GM10266 (cell line): ENCODE measurements around the gene KLHL25.

Experiments used
- DNase-seq: peaks from one replicate; pipeline ENCODE4 v3.0.0; 2012; ENCODE audit errors: extremely low spot score
- TF ChIP-seq, protein P1 (sequence below): IDR thresholded peaks from 2 replicates; pipeline ENCODE4 v1.5.1; 2012; ENCODE audit warnings: mild to moderate bottlenecking, low read depth; ENCODE audit not compliant: control insufficient read depth, insufficient read depth; ENCODE audit errors: missing control alignments

Gene KLHL25

DNA sequence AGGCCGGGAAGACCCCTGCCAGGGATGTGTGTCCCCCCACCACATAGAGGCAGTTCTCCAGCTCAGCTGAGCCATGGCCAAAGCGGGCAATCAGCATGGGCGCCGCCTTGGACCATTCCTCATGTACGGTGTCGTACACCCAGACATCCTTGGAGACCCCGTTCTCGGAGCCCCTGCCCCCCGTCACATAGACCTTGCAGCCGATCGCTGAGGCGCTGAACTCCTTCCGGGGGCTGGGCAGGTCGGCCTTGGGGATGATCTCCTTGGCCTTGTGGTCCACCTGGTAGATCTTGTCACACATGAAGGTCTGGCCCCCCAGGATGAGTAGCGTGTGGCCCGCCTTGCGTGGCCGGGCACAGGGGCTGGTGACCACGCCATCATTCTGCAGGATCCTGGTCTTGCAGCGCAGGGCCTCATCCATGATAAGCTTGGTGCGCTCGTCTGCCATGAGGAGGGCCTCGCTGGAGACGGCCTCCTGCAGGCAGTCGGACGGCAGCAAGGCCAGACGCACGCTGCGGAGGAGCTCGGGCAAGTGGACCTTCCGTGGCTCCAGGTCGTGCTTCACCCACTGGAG, 26.0 kb downstream of the KLHL25 start:
- no peak for DNase-seq
- TF ChIP-seq, protein P1, sequence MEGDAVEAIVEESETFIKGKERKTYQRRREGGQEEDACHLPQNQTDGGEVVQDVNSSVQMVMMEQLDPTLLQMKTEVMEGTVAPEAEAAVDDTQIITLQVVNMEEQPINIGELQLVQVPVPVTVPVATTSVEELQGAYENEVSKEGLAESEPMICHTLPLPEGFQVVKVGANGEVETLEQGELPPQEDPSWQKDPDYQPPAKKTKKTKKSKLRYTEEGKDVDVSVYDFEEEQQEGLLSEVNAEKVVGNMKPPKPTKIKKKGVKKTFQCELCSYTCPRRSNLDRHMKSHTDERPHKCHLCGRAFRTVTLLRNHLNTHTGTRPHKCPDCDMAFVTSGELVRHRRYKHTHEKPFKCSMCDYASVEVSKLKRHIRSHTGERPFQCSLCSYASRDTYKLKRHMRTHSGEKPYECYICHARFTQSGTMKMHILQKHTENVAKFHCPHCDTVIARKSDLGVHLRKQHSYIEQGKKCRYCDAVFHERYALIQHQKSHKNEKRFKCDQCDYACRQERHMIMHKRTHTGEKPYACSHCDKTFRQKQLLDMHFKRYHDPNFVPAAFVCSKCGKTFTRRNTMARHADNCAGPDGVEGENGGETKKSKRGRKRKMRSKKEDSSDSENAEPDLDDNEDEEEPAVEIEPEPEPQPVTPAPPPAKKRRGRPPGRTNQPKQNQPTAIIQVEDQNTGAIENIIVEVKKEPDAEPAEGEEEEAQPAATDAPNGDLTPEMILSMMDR: no peak

GRCh38 chr15:85767785-85768529, 26.8 kb downstream of the KLHL25 start:
- DNase-seq: no peak
- TF ChIP-seq, protein P1: no peak

- TF ChIP-seq, protein P1: no peak
- no peak for DNase-seq
These were observed 28.5 kb downstream of the KLHL25 start for GRCh38 chr15:85766001-85766831.

- TF ChIP-seq, protein P1: no peak
- no peak for DNase-seq
These were observed 30.0 kb downstream of the KLHL25 start for GRCh38 chr15:85764649-85765277.

DNA sequence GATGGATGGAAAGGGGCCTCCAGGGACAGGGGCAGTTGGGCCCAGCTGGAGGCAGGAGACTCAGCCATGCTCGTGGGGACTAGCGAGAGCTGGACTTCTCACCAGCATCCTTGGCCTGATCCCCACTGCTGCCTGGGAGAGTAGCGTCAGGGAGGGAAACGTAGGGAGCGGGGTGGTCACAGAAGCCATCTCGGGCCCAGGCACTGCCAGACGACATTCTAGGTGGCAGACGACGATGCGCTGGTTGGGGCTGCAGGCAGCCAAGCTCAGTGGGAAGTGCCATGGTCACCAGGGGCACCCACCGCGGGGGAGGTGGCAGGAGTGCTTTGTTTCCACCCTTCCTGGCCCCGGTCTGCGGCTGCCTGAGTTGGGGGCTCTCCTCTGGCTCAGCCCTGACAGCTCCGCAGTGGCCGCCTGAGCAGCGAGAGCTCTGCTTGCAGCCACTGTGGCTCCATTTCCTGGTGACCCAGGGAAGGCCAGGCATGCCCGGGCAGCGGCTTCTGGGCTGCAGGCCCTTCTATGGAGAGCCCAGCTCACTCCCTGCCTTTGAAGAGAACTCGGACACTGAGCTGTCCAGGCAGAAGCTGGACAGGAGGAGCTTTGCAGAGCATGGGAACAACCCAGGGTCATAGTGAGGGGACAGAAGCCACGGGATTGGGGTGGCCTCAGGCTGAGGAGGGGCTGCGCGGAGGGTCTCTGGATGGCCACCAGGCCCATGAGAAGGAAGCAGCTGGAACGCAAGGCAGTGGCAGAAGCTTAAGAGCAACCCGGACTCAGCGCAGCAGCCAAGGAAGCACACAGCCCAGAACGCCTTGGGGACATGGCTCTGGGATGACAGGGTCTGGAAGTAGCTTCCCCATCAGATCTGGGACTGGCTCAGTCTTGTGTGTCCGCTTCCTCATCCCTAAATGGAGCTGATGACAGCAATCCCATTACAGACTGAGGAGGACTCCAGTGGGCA, 30.8 kb downstream of the KLHL25 start:
- no peak for DNase-seq
- TF ChIP-seq, protein P1: no peak

GRCh38 chr15:85763157-85763556, 31.6 kb downstream of the KLHL25 start:
- DNase-seq: no peak
- TF ChIP-seq, protein P1: no peak
